Kidney capillary endothelial cell (primary cell): ENCODE data around the gene PTPRN2.

Experiments used
- DNase-seq: peaks from one replicate; pipeline ENCODE4 v3.0.0-alpha.2; 2018; ENCODE audit warnings: low spot score

Gene PTPRN2

DNA sequence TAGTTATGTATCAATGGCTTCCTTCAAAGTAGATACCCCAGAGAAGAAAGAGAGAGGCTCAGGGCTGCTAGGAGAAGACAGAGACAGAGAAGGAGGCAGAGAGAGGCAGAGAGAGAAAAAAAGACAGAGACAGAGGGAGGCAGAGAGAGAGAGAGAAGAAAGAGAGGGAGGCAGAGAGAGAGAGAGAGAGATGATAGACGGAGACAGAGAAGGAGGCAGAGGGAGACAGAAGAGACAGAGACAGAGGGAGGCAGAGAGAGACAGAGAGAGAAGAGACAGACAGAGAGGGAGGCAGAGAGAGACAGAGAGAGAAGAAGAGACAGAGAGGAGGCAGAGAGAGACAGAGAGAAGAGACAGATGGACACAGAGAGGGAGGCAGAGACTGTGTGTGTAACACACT is 1062.9 kb downstream of the PTPRN2 start:
- no peak for DNase-seq

DNA sequence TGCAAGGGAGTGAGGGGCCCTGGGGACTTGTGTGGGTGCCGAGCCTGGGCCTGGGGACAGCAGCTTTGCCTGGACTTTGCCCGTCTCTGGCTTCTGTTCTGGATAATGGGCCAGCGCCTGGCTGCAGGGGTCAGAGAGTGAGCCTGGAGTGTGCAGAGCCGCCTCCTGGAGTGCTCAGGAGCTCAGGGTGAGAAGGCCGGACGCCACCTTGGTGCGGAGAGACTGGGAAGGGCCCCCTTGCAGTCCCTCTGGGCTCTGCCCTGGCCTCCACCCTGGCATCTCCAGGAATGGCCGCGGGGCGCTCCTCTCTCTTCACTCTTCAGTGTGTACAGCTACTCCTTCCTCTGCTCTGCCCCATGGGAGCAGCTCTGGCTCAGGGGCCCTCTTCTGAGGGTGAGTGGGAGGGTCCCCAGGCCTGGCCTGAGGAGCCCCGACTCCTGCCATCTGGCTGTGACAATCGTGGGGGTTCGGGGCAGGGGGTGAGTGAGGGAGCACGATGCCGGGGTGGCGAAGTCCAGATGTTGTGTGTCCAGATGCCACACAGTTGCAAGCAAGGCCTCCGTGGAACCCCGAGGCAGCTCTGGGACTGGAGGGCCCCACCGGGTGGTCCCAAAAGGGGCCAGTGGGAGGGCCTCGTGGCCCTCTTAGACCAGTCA is 1063.7 kb downstream of the PTPRN2 start:
- no peak for DNase-seq

DNA sequence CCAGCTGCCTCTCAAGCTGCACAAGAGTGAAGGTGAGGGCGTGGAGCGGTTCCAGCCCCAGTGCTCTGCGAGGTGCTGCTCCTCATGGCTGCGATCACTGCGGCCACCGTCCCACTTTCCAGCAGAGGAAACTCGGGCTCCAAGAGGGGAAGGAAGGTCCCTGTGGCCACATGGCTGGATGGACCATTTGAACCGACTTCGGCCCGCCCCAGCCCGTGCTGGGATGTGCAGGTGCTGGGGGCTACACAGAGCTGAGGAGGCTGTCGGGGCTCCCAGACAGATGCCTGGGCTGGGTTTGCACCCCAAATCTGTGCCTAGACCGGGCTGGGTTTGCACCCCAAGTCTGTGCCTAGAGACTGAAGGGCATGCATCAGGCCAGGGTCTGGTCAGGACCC is 1064.3 kb downstream of the PTPRN2 start:
- DNase-seq, result no peak

DNA sequence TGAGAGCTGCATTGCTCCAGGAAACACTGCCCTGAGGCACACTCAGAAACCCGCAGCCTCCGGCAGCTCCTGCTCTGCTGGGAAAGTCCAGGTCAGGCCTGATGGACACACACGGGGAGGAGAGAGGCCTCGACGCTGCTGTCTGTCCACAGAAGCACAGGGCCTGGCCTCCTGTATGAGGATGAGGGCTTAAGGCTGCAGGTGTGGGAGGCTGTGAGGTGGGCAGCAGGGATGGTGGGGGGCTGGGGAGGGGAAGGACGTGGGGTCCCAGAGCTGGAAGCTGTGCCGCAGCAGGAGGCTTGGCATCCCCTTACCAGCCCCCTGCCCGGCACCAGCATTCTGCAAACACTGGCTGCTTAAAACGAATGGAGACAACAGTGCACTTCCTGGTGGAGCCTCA is 1064.7 kb downstream of the PTPRN2 start:
- no peak for DNase-seq

DNA sequence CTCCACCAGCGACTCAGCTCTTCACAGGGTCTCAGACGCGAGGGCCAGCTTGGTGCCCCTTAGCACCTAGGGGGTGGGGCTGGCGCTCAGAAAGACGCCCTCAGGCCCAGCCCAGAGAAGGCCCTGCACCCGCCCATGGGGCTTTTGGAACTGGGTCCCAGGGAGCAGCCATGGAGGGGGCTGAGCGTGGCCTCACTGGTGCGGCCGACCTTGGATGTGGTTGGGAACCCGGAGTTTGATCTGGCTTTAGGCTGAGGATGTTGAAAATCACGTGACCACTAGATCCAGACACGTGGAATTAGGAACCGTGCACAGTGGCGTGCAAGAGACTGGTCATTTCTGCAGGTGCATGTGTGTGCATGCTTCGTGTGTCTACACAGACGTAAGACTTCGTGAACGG is 1065.4 kb downstream of the PTPRN2 start:
- DNase-seq, result no peak

DNA sequence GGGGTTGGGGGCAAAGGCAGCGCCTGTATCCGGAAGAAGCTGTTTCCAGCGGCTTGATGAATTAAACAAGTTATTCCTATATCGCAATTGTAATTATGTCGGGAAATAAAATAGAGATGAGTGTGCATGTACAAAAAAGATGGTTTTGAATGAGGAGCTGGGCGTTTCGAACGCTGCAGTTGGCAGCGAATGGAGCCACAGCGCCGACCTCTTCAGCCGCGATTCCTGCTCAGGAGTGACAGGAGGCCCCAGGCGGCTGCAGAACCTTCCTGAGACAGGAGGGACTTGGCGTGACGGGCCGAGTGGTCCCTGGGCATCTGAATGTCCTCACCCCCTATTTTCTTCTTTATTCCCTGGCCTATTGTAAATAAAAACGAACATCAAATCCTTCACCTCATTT is 1065.9 kb downstream of the PTPRN2 start:
- no peak for DNase-seq

DNA sequence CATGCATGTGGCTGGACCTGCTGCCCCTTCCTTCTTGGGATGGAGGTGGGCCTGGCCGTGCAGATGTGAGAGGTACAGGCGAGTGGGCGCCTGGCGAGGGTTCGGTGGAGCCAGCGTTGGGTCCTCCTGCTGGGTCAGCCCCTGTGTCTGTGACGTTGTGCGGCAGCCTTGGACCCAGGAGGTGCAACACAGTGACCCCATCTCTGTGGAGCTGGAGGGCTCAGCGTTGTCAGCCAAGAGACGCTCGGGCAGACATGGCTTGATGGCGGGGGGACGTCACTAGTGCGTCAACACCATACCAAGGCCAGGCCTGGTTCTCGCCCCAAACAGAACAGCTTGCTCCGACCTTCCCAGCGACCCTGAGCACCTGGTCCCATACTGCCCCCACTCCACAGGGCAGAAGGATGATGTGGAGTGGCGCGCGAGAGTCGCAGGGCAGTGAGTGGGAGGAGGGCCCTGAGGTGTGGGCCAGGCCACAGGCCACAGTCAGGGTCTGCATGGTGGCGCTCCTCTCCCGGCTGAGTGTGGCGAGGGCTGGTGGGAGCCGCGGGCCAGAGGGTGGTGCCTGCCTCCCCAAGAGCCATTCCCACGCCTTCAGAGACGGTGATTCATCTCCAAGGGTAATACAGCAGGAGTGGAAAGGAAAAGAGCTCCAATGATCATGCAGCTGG is 1066.4 kb downstream of the PTPRN2 start:
- DNase-seq, result no peak

DNA sequence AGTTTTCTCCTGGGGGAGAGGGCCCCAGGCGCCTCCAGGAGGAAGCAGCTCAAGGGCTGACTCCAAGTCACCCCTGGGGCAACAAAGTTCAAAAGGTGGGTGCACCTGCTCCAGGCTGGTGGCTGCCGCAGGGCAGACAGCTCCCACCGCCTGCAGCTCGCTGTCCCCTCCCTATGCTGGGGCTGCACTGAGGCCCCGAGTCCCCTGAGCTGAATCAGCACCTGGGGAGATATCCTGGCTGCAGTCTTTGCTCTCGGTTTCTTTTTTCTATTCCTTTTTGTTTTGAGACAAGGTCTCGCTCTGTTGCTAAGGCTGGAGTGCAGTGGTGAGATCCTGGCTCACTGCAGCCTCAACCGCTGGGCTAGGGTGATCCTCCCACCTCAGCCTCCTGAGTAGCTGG is 1067.4 kb downstream of the PTPRN2 start:
- no peak for DNase-seq

DNA sequence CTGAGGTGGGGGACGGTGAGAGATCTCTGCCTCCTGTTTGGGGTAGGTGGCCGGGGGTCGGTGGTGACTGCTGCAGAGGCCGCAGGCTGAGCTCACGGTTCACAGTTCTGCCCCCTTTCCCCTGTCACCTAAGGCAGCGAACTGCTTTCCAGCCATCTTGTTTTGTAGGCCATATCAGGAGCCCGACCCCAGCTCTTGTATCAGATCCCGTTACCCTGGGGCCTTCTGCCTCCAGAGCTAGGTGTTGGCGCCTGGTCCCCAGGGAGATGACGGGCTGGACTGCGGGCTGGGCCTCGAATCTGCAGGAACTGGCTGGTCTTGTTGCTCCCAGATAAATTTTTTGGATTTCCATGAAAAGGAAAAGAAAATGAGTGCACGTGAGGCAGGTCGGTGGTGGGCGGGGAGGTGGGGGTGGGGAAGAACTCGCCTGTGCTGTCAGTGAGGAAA is 1067.8 kb downstream of the PTPRN2 start:
- DNase-seq, result no peak

DNA sequence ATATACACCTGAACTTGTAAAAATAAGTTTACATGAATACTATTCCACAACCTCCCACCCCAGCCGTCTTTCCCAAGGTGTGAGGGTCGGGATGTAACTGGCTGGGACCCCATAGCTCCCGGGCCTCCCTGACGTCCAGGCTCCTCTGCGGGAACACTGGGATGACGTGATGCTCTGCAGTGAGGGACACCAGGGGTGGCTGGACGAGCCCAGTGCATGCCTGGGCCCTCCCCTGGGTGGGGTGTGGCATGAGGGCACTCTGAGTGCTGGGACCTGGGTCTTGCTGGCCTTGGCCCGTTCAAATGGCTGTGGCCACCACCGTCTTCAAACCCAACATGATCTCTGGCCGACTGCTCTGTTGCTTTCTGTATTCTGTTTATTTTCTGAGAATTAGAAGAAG is 1068.4 kb downstream of the PTPRN2 start:
- no peak for DNase-seq

DNA sequence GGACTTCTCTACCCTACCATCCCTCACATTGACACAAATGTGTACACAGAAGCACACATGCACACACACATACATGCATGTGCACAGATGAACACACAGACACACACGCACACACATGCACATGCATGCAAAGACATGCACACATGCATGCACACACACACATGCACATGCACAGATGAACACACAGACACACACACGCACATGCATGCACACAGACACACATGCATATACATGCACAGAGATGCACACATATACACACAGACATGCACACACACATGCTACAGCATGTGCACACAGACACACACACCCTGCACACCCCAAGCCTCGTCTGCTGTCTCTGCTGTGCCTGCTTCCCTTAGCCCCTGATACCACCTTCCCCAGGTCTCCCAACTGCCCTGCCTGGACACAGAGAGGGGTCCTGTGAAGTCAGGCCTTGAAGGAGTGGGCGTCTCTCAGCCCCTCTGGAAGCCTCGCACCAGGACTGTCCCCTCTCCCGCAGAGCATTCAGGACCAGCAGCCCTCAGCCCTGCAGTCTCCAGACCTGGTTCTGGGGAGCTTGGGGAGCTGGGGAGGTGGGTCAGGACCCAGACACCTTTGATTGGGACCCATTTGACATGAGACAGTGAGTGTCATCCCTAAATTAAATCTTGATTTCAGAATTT is 1069.0 kb downstream of the PTPRN2 start:
- no peak for DNase-seq

DNA sequence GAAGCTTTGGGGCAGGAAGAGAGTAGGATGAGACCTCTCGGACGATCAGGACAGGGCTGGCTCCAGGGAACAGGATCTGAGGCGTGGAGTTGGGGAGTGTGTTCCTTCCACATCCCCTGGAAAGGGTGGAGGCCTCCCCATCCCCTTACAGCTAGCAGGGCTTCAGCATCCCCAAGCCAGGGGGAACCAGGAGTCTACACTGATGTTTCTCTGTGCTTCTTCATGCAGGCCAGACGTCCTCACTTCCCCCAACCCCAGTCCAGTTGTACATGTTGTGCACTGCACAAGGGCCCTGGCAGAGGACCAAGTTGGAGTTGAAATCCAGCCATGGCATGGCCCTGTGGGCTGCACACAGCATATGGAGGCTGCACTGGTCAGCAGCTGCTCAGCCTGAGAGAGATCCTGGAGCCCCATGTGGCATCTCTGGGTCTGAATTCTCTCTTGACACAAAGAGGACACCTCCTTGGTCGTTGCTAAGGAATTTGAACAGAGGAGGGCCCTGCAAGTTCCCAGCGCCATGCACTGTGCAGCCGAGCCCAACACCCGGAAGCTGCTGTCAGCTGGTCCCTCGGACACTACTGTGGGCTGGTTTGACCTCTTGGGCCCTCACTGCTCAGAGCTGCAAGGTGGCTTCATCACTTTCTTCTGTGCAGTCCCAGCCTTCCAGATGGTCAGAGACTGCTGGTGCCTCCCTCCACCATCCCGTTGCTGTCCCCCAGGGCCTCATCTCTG is 1069.7 kb downstream of the PTPRN2 start:
- DNase-seq, result no peak

DNA sequence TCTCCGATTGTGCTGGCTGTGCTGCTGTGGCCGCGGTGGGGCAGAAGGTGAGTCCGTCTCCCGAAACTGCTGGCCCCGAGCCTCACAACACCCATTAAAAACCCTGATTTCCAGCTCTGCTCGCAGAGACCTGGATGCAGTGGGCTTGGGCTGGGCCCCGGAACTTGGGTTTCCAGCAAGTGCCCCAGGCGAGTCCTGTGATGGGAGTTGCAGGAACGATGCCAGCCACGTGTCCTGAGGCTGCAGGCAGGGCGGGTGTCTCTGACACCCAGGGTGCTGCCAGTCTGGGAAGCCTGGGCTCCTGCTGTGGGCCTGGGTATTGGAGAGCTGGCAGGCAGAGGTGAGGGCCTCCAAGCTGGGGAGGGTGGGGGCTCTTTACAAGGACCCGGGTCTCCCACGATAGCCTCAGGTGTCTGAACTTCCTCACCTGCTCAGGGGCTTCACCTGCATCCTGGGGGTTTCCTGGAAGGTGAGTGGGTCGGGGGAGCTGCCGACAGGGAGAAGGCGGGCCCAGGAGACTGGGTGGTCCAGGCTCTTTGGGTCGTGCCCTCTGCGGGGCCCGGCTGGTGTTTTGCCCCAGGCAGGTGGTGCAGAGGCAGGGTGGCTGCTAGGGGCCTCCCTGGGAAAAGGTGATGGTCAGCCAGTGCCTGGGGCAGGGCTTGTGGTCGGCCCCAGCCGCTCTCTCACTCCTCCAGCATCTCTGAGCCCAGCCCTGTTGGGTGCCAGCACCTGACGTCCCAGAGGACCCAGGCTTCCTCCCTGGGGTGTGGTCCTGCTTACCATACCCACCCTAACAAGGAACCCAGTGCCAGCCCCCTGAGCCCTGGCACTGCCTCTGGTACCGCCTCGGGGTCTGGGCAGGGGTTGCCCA is 1070.5 kb downstream of the PTPRN2 start:
- no peak for DNase-seq

DNA sequence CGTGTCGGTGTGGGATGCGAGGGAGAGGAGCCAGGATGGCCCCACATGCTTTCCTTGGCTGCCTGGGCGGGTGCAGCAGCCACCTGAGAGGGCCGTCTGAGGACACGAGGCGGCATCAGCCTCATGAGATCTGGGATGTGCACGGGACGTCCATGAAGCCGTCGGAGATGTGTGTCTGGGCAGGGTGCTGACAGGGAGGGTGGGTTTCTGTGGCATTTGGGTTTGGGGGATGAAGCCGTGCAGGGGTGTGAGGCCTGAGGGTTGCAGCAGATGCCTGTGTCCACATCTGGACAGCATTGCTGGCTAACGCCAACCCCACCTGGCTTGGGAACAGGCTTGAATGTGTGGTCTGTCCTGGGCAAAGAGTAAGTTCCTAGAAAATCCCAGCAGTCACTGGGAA is 1071.3 kb downstream of the PTPRN2 start:
- no peak for DNase-seq

DNA sequence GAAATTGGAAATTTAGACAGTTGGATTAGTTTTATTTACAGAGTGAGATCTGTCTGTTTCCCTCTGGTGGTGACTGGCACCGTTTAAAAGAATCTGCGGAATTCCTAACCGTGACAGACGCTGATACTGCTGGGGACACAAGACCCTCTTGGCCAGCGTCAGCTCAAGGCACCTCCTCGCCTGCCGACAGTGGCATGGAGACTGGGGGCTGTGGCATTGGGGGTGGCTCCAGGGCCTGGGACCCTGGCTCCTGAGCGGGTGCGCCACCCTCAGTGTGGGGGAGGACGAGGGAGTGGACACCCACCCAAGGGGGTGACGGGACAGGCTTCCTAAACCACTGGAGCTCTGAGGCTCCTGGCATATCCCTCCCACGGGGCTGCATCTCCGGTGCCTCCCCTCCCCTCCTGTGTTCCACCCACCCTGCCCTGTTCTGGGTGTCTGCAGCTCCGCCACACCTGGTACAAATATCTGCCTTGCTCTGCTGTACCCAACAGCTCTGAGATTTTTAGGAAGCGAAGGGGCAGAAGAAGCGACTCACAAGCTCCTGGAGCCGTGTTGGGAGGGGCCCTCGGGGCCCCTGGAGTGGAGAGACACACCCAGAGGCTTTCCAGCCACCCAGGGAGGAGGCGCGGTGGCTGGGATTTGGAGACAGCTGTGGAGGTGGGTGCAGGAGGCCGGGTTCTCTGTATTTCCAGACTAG is 1072.1 kb downstream of the PTPRN2 start:
- no peak for DNase-seq

DNA sequence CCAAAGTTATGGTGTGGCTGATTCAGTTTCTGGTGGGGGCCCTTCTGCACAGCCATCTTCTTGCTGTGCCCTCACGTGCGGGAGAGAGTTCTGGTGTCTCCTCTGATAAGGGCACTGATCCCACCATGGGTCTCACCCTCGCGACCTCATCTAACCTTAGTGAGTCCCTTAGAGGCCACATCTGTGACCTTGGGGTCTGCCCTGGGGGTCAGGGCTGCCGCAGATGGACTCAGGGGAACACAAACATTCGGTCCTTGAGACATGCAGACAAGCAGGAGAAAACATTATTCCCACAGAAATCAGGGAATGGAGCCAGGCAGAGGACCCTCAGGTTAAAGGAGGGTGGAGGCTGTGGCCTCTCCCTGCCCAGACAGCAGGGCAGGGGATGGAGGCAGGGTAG is 1072.9 kb downstream of the PTPRN2 start:
- DNase-seq, result no peak

DNA sequence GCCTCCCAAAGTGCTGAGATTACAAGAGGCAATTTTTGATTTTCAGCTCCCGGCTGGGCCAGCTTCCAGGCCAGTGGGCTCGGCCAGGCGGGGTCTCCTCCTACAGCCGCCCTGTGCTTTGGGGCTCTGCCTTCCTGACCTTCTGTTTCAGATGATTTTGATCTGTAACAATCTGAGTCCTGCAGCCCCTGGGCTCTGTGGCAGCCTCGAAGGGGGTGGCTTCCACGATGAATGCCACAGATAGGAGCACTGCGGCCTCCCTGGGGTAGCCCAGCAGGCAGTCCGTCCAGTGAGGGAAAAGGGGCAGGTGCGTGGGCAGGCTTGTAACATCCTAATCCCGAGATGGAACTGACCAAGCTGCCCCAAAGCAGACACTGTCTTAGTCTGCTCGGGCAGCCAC is 1073.3 kb downstream of the PTPRN2 start:
- DNase-seq, result no peak

DNA sequence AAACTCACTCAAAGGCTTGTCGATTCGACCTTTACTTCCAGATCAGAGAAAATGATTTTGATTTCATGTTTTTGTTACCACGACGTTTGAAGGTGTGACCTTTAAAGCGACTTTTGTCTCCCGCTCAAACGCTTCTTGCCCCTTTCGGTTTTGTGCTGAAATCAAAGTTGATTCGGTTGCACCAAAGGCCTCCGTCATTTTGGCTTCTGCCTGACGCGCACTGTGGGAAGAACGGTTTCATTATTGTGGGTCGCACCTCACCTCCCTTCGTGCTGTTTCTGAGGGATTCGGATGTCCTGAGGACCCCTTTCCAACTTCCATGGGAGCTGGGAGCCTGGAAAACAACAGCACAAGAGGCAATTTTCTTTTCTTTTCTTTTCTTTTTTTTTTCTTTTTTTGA is 1073.9 kb downstream of the PTPRN2 start:
- no peak for DNase-seq

DNA sequence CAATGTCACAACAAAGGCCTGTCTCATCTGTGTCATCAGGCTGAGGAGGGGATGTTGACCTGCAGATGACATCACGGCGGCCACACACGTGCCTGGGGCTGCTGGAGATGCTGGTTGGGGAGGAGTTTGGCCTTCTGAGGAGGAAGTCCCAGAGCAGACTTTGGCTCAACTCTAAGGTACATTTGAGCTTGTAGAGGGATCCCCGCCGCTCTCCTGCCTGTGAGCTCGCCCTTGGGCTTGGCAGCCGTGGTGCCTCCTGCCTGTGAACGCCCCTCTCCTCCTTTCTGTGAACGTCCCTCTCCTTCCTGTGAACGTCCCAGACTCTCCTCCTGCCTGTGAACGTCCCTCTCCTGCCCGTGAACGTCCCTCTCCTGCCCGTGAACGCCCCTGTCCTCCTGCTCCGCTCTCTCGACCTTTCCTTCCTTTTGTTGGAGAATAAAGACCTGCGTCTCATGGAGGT is 1074.4 kb downstream of the PTPRN2 start:
- no peak for DNase-seq

DNA sequence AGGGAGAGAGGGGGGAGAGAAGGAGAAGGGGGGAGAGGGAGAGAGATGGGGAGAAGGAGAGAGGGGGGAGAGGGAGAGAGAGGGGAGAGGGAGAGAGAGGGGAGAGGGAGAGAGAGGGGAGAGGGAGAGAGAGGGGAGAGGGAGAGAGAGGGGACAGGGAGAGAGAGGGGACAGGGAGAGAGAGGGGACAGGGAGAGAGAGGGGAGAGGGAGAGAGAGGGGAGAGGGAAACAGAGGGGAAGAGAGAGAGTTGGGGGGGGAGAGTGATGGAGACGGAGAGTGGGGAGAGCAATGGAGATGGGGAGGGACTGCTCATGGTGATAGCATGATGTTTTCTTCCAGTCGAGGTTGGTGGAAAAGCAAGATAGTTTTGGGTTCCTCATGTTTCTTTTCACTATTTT is 1078.4 kb downstream of the PTPRN2 start:
- no peak for DNase-seq

DNA sequence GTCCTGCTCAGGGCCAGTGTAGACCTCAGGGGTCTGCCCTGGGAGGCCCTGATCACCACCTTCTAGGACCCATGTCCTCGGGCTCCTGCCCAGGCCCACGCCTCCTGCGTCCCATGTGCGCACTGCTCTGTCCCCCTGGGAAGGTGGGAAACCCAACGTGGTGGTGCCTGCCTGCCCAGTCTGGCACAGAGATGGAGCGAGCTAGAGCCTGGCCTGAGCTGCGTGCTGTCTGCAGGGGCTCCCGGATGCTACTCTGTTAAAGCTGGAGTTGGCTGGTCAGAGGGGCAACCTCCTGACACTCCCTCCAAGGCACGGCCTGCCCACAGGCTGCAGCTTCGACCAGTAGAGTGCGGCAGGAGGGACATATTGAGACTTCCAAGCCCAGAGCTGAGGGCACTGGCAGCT is 1079.1 kb downstream of the PTPRN2 start:
- DNase-seq, result no peak
